AG09319 (cell line): ENCODE data around the gene TAF1B.
A peak's percentile ranks its signal among the peaks of the same experiment; 100 is the strongest.

Experiments used
- DNase-seq: peaks from one replicate; pipeline ENCODE4 v3.0.0-alpha.2; 2010; ENCODE audit warnings: low read depth; ENCODE audit errors: extremely low read depth
- CTCF ChIP-seq: IDR thresholded peaks from 2 replicates; pipeline ENCODE4 v1.5.1; 2011; ENCODE audit warnings: low read depth, mild to moderate bottlenecking, inconsistent platforms, low read length, moderate library complexity

The TAF1B gene

GRCh38 chr2:9971105-9971818 lies 128.0 kb downstream of the TAF1B start:
- no peak for DNase-seq
- TF ChIP-seq CTCF = no peak

DNA sequence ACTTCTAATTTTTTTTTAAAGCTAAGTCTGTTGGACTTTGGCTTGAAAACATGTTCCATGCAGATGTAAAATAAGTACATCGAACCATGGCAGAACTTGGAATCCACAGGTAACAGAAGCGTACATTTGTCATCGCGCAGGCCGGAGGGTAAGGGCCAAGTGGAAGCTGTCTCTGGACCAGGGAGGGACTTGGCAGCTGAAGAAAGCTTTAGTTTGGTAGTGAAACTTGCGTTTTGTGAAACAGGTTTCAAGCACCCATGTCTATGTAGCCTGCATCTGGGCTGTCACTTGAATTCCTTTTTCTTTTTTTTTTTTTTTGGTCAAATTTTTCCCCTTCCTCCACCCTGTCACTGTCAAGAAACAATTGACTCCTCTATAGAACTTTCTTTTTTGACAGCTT lies 128.6 kb downstream of the TAF1B start:
- no peak for TF ChIP-seq CTCF
- no peak for DNase-seq

DNA sequence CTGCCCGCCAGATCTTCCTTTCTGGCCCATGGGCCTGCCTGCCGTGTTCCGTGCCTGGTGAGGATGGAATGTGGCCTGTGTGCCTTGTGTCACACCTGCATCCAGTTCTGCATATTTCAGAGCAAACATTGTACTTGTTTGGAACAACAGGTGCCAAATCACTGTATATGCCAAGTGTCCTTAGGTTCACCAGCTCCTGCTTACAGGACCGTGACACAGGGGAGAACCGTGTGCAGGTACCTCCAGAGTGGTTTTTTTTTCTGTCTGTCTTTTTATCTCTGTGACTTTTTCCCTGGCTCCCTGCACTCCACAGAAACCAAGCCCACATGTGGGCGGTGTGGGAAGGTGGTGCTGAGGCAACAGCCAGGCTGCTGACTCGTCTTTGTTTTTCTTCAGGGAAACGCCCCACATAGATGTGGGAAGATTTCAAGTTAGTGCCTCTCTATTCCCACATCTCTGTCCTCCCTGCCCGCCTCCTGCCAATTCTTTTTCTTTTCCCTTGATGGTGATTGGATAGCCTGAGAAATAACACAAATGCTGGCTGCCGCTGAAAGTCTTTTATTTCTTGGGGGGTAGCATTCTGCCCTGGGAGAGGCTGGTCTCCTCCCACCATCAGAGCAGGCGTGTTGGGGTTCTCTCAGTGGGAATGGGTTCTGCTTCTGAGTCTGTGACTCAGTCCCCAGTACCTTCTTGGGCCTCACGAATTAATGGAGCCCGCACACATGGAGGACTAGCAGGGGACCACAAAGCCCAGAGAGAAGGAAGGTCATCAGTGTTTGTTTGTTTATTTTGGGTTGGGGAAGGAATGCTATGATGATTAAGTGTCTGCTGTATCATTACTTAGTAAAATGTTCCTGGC lies 129.6 kb downstream of the TAF1B start:
- DNase-seq = peak; percentile 38
- no peak for TF ChIP-seq CTCF

- no peak for TF ChIP-seq CTCF
- DNase-seq = no peak
Observed at GRCh38 chr2:9973690-9974089, 130.4 kb downstream of the TAF1B start.

GRCh38 chr2:9974343-9974742 lies 131.1 kb downstream of the TAF1B start:
- TF ChIP-seq CTCF = no peak
- no peak for DNase-seq

DNA sequence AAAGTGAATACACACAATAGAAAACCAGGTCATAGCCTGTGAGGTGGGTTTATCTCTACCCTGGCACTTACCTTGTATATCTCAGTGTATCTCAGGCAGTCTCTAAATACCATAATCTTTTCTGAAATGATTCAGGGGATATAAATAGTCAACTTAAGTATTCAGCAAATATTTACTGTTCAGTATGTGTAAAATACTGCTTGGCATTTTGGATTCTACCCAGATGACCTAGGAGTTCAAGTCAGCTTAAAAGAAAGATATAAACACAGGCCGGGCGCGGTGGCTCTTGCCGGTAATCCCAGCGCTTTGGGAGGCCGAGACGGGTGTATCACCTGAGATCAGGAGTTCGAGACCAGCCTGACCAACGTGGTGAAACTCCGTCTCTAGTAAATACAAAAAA lies 132.1 kb downstream of the TAF1B start:
- TF ChIP-seq CTCF = no peak
- no peak for DNase-seq

- TF ChIP-seq CTCF = no peak
- peak; percentile 72 for DNase-seq
Observed at GRCh38 chr2:9975805-9976447, 132.7 kb downstream of the TAF1B start.
